HK-2 (cell line): Measurements from ENCODE around the gene SPAG8.

Experiments
- DNase-seq: peaks from one replicate; pipeline ENCODE4 v3.0.0-alpha.2; 2018; ENCODE audit not compliant: unreplicated experiment

The SPAG8 gene

GRCh38 chr9:35774907-35775635, 37.0 kb downstream of the SPAG8 start:
- DNase-seq = no peak

- DNase-seq = no peak
Observed at GRCh38 chr9:35771943-35772342, 40.1 kb downstream of the SPAG8 start.

GRCh38 chr9:35771534-35771933, 40.5 kb downstream of the SPAG8 start:
- DNase-seq = no peak

GRCh38 chr9:35771075-35771433, 41.0 kb downstream of the SPAG8 start:
- no peak for DNase-seq

DNA sequence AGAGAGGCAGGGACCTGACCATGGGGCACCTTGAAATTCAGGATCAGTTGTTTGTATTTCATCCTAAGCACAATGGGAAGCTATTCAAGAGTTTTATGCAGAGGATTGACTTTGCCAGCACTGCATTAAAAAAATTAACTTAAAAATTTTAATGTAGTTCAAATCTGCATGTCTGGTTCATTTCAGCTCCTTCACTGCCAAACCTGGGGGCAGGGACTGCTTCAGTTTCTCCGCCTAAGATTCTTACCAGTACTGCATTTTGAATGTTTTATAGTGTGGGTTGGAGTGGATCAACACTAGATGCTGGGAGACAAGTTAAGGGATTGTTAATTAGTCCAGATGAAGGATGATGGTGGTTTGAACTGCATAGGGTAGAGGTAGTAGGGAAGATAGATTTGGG, 42.3 kb downstream of the SPAG8 start:
- DNase-seq = no peak

GRCh38 chr9:35767458-35767857, 44.6 kb downstream of the SPAG8 start:
- DNase-seq = no peak

GRCh38 chr9:35766997-35767396, 45.1 kb downstream of the SPAG8 start:
- DNase-seq = no peak

GRCh38 chr9:35763803-35764202, 48.3 kb downstream of the SPAG8 start:
- DNase-seq = no peak

- DNase-seq = no peak
Observed at GRCh38 chr9:35763181-35763580, 48.9 kb downstream of the SPAG8 start.

- no peak for DNase-seq
Observed at GRCh38 chr9:35760651-35761050, 51.4 kb downstream of the SPAG8 start.

DNA sequence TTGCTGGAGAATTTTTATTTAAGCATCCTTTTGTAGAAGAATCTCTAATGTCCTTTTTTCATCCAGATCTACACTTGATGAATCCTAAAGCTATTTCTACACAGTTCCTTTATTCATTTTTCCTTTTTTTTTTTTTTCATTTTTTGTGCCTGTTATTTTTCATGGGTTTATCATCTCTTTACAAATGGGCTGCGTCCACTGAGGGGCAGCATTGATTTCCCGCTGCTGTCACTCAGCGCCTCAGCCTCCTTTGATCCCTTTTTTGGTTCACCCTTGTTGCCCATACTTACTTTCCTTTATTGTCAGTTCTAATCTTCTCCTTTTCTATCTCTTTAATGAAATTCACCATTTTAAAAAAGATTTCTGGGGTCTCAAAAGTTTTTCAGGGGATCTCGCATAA, 52.3 kb downstream of the SPAG8 start:
- DNase-seq = no peak
